OCI-LY1 (cell line): ENCODE results near the gene TMEM72.

Source experiments
- H2AFZ ChIP-seq: fragments of 200-600 bp; sonication (generic), shearing (Covaris generic); 2 replicates; pipeline ENCODE4 v1.6.0; 2014; ENCODE audit warnings: antibody characterized with exemption, mild to moderate bottlenecking, low read length
- H3F3A ChIP-seq: fragments of 200-600 bp; sonication (generic), shearing (Covaris generic); 2 replicates; pipeline ENCODE4 v1.6.0; 2014; ENCODE audit warnings: mild to moderate bottlenecking, antibody characterized with exemption, low read length, moderate library complexity; ENCODE audit not compliant: insufficient read depth
- H3K27ac ChIP-seq: fragments of 200-600 bp; sonication (generic); 2 replicates; pipeline ENCODE4 v1.5.1; 2014; ENCODE audit warnings: low read length, mixed run types, mild to moderate bottlenecking, low read depth; ENCODE audit not compliant: poor library complexity, severe bottlenecking
- H3K27me3 ChIP-seq: fragments of 200-600 bp; sonication (generic); 2 replicates; pipeline ENCODE4 v1.6.0; 2014; ENCODE audit warnings: antibody characterized with exemption, mild to moderate bottlenecking, low read length, moderate library complexity; ENCODE audit not compliant: insufficient read depth
- H3K36me3 ChIP-seq: fragments of 200-600 bp; sonication (generic); 2 replicates; pipeline ENCODE4 v1.6.1; 2014; ENCODE audit warnings: mild to moderate bottlenecking, antibody characterized with exemption, low read length, moderate library complexity, mixed read lengths; ENCODE audit not compliant: insufficient read depth
- H3K4me1 ChIP-seq: fragments of 200-600 bp; sonication (generic); 2 replicates; pipeline ENCODE4 v1.5.1; 2014; ENCODE audit warnings: mild to moderate bottlenecking, low read length, moderate library complexity; ENCODE audit not compliant: insufficient read depth, severe bottlenecking
- H3K4me2 ChIP-seq: fragments of 200-600 bp; sonication (generic), shearing (Covaris generic); 2 replicates; pipeline ENCODE4 v1.6.1; 2014; ENCODE audit warnings: low read length
- H3K4me3 ChIP-seq: fragments of 200-600 bp; sonication (generic); 2 replicates; pipeline ENCODE4 v1.5.1; 2014; ENCODE audit warnings: low read length, low read depth, mild to moderate bottlenecking, mixed read lengths; ENCODE audit not compliant: poor library complexity, severe bottlenecking
- H3K79me2 ChIP-seq: fragments of 200-600 bp; shearing (Covaris generic); 2 replicates; pipeline ENCODE4 v1.6.1; 2016; ENCODE audit warnings: mixed run types, low read length, mixed read lengths; ENCODE audit not compliant: insufficient read depth
- H3K9ac ChIP-seq: fragments of 200-600 bp; sonication (generic), shearing (Covaris generic); 2 replicates; pipeline ENCODE4 v1.6.1; 2014; ENCODE audit warnings: mild to moderate bottlenecking, low read length, mixed read lengths
- H3K9me2 ChIP-seq: fragments of 200-600 bp; sonication (generic), shearing (Covaris generic); 2 replicates; pipeline ENCODE4 v1.6.1; 2014; ENCODE audit warnings: low read depth, mild to moderate bottlenecking, low read length, mixed read lengths
- H3K9me3 ChIP-seq: fragments of 200-600 bp; shearing (Covaris generic); 2 replicates; pipeline ENCODE4 v1.6.1; 2014; ENCODE audit warnings: low read length, mixed read lengths
- H4K20me1 ChIP-seq: fragments of 200-600 bp; sonication (generic), shearing (Covaris generic); 2 replicates; pipeline ENCODE4 v1.6.0; 2016; ENCODE audit warnings: mild to moderate bottlenecking, low read length; ENCODE audit not compliant: insufficient read depth
- EZH2 ChIP-seq: fragments of 200-600 bp; sonication (generic), shearing (Covaris generic); IDR thresholded peaks from 2 replicates; pipeline ENCODE4 v1.8.0; 2017; ENCODE audit warnings: borderline replicate concordance, mixed run types, mild to moderate bottlenecking, antibody characterized with exemption, low read length, moderate library complexity, mixed read lengths
- TF ChIP-seq, protein P1 (sequence below): fragments of 200-600 bp; sonication (generic), shearing (Covaris generic); IDR thresholded peaks from 2 replicates; pipeline ENCODE4 v1.5.1; 2017; ENCODE audit warnings: mild to moderate bottlenecking, antibody characterized with exemption, low read length, moderate library complexity, mixed read lengths

The TMEM72 gene

DNA sequence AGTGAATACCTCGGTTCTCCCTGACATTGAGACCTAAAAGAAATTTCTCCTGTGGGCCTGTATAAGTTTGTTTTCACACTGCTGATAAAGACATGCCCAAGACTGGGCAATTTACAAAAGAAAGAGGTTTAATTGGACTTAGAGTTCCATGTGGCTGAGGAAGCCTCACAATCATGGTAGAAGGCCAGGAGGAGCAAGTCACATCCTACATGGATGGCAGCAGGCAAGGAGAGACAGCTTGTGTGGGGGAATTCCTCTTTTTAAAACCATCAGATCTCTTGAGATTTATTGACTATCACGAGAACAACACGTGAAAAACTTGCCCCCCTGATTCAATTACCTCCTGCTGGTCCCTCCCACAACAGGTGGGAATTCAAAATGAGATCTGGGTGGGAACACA is 6.7 kb downstream of the TMEM72 start:
- 0 out of 2 replicates have a peak, but pooled peaks cover 4% of the 10 kb centered on the region for H3K27me3 ChIP-seq
- no peak overlapping the region for H3K4me2 ChIP-seq
- H4K20me1 ChIP-seq: no peaks in the 10 kb centered on the region
- H3K9ac ChIP-seq: no peak overlapping the region
- H3K79me2 ChIP-seq: no peaks in the 10 kb centered on the region
- no peak overlapping the region for H2AFZ ChIP-seq
- no peak for TF ChIP-seq EZH2
- TF ChIP-seq, protein P1, sequence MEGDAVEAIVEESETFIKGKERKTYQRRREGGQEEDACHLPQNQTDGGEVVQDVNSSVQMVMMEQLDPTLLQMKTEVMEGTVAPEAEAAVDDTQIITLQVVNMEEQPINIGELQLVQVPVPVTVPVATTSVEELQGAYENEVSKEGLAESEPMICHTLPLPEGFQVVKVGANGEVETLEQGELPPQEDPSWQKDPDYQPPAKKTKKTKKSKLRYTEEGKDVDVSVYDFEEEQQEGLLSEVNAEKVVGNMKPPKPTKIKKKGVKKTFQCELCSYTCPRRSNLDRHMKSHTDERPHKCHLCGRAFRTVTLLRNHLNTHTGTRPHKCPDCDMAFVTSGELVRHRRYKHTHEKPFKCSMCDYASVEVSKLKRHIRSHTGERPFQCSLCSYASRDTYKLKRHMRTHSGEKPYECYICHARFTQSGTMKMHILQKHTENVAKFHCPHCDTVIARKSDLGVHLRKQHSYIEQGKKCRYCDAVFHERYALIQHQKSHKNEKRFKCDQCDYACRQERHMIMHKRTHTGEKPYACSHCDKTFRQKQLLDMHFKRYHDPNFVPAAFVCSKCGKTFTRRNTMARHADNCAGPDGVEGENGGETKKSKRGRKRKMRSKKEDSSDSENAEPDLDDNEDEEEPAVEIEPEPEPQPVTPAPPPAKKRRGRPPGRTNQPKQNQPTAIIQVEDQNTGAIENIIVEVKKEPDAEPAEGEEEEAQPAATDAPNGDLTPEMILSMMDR: no peak
- H3K9me2 ChIP-seq: no peaks in the 10 kb centered on the region
- H3K4me1 ChIP-seq: no peaks in the 10 kb centered on the region
- H3K4me3 ChIP-seq: no peak overlapping the region
- H3K9me3 ChIP-seq: no peaks in the 10 kb centered on the region
- H3F3A ChIP-seq: no peaks in the 10 kb centered on the region
- H3K27ac ChIP-seq: no peak overlapping the region
- no peaks in the 10 kb centered on the region for H3K36me3 ChIP-seq

DNA sequence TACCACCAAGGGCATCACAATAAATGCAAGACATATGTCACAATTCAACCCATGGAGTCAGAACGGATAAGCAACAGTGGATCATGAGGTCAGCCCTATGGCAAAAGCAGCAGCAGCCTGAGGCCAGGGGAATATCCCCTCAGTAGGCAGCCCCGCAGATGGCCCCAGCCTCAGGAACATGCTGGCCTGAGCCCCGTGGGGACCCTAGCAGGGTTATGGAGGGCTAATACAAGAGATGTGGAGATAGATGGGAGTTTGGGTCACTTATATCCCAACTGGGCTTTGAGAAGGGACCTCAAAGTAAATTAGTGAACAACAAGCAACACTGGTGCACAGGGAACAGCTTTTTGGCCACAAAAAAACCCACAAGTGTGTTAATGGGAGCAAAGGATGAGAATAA is 9.1 kb downstream of the TMEM72 start:
- Histone ChIP-seq H3K4me3 (no peak overlapping the region), H3K27ac (no peak overlapping the region), H3K27me3 (0 out of 2 replicates have a peak, but pooled peaks cover 4% of the 10 kb centered on the region), H3K9me3 (no peaks in the 10 kb centered on the region), H3K36me3 (no peaks in the 10 kb centered on the region), H3K9me2 (no peaks in the 10 kb centered on the region), H4K20me1 (no peaks in the 10 kb centered on the region), H2AFZ (no peak overlapping the region), H3K4me1 (no peaks in the 10 kb centered on the region), H3K9ac (no peak overlapping the region), H3F3A (no peaks in the 10 kb centered on the region), H3K4me2 (no peak overlapping the region), H3K79me2 (no peaks in the 10 kb centered on the region)
- no peak for TF ChIP-seq EZH2
- TF ChIP-seq, protein P1: no peak

DNA sequence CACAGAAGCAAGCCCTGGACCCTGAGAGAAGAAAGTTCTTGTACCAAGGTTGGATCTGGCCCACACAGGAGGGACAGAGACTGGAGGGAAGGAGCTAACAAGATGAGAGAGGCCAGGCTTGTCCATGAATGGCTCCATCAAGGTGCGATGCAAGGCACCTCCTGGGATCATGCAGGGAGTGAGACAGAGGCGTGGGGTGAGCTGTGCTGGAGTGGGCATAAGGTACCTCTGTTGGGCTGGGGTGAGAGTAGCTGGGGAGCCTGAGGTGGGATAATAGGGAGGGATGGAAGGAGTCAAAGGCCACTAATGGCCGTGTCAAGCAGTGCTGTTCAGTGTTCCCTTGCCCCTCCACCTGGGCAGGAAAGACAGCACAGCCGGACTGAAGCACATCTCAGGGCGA is 9.9 kb downstream of the TMEM72 start:
- Histone ChIP-seq H3K4me1 (no peaks in the 10 kb centered on the region), H3F3A (no peaks in the 10 kb centered on the region), H2AFZ (no peak overlapping the region), H3K27ac (no peak overlapping the region), H3K9me2 (no peaks in the 10 kb centered on the region), H3K36me3 (no peaks in the 10 kb centered on the region), H3K4me2 (no peak overlapping the region), H4K20me1 (no peaks in the 10 kb centered on the region), H3K9me3 (no peaks in the 10 kb centered on the region), H3K4me3 (no peak overlapping the region), H3K79me2 (no peaks in the 10 kb centered on the region), H3K9ac (no peak overlapping the region), H3K27me3 (0 out of 2 replicates have a peak, but pooled peaks cover 4% of the 10 kb centered on the region)
- TF ChIP-seq, protein P1: no peak
- TF ChIP-seq EZH2: no peak
